SK-N-SH (cell line): Measurements from ENCODE around the gene PEA15. TPM values are rescaled to one million over a fixed set of nuclear protein-coding genes. Genes with fewer than 3 reads are reported as not detected.

Experiments
- CTCF ChIA-PET: fragments of 300-600, 350-600 bp; formaldehyde crosslinking; extraction: SDS; loops from one replicate; lab custom pipeline; 2021; lab: Yijun Ruan, JAX
- POLR2A ChIA-PET: fragments of 350-600 bp; sonication (Branson Sonifier 250); formaldehyde crosslinking; extraction: SDS; loops from one replicate; lab custom pipeline; 2020; ENCODE audit warnings: antibody characterized with exemption, inconsistent platforms; lab: Yijun Ruan, JAX
- DNase-seq: peaks from one replicate; pipeline ENCODE4 v3.0.0; 2012
- H2AFZ ChIP-seq: fragments of 200-600 bp; sonication (generic); 2 replicates; pipeline ENCODE4 v1.8.1; 2016; ENCODE audit warnings: antibody characterized with exemption, mild to moderate bottlenecking, low read depth
- H3F3A ChIP-seq: fragments of 200-600 bp; sonication (generic); replicated peaks from 2 replicates; pipeline ENCODE3; 2016; ENCODE audit warnings: antibody characterized with exemption, mild to moderate bottlenecking; ENCODE audit not compliant: insufficient read depth
- H3K27ac ChIP-seq, 2 experiments: fragments of 200-500 bp in 1 of 2; fragments of 200-600 bp in 1 of 2; sonication (Bioruptor generic) in 1 of 2; sonication (generic), shearing (Covaris generic) in 1 of 2; 2 replicates each; pipeline versions ENCODE4 v1.5.1 to v1.6.1; 2014 to 2016; ENCODE audit warnings: low read depth in 2 of 2, inconsistent platforms in 1 of 2, low read length in 1 of 2, mild to moderate bottlenecking in 1 of 2, mixed read lengths in 1 of 2
- H3K27me3 ChIP-seq: fragments of 200-600 bp; sonication (generic), shearing (Covaris generic); 2 replicates; pipeline ENCODE4 v1.6.1; 2016; ENCODE audit warnings: mixed run types; ENCODE audit not compliant: insufficient read depth
- H3K36me3 ChIP-seq, 2 experiments: fragments of 200-500 bp in 1 of 2; fragments of 200-600 bp in 1 of 2; sonication (Bioruptor generic) in 1 of 2; sonication (generic) in 1 of 2; replicated peaks in 1 of 2; 2 replicates each; pipeline versions ENCODE3 to v1.5.1; 2014 to 2016; ENCODE audit warnings: low read length in 1 of 2, mild to moderate bottlenecking in 1 of 2; ENCODE audit not compliant: insufficient read depth in 2 of 2, control insufficient read depth in 1 of 2
- H3K4me1 ChIP-seq, 2 experiments: fragments of 200-500 bp in 1 of 2; fragments of 200-600 bp in 1 of 2; sonication (Bioruptor generic) in 1 of 2; sonication (generic), shearing (Covaris generic) in 1 of 2; 2 replicates each; pipeline versions ENCODE4 v1.5.1 to v1.6.1; 2014 to 2016; ENCODE audit warnings: low read depth in 1 of 2, low read length in 1 of 2, mixed run types in 1 of 2; ENCODE audit not compliant: insufficient read depth in 2 of 2, control insufficient read depth in 1 of 2
- H3K4me2 ChIP-seq: fragments of 200-600 bp; sonication (generic), shearing (Covaris generic); 2 replicates; pipeline ENCODE4 v1.6.1; 2017; ENCODE audit warnings: mixed run types
- H3K4me3 ChIP-seq, 2 experiments: fragments of 200-500 bp in 1 of 2; fragments of 200-600 bp in 1 of 2; sonication (Bioruptor generic) in 1 of 2; sonication (generic), shearing (Covaris generic) in 1 of 2; 2 replicates each; pipeline versions ENCODE4 v1.5.1 to v1.8.1; 2014 to 2016; ENCODE audit warnings: low read depth in 2 of 2, inconsistent platforms in 1 of 2, low read length in 1 of 2, mild to moderate bottlenecking in 1 of 2, mixed read lengths in 1 of 2, moderate library complexity in 1 of 2
- H3K79me2 ChIP-seq: fragments of 200-600 bp; sonication (generic); 2 replicates; pipeline ENCODE4 v1.8.1; 2017; ENCODE audit warnings: mild to moderate bottlenecking; ENCODE audit not compliant: insufficient read depth
- H3K9ac ChIP-seq: fragments of 200-600 bp; sonication (generic); 2 replicates; pipeline ENCODE4 v1.6.1; 2017; ENCODE audit warnings: mixed run types
- H3K9me2 ChIP-seq: fragments of 200-600 bp; sonication (generic); 2 replicates; pipeline ENCODE4 v1.6.1; 2017; ENCODE audit warnings: mixed run types
- H3K9me3 ChIP-seq: fragments of 200-600 bp; sonication (generic); 2 replicates; pipeline ENCODE4 v1.6.1; 2017; ENCODE audit warnings: mixed run types, mild to moderate bottlenecking, moderate library complexity
- H4K20me1 ChIP-seq: fragments of 200-600 bp; sonication (generic); 2 replicates; pipeline ENCODE4 v1.6.1; 2017; ENCODE audit warnings: mild to moderate bottlenecking, mixed run types; ENCODE audit not compliant: insufficient read depth
- ELF1 ChIP-seq: IDR thresholded peaks from 2 replicates; pipeline ENCODE4 v1.4.0; 2012
- FOSL2 ChIP-seq: IDR thresholded peaks from 2 replicates; pipeline ENCODE4 v1.4.0; 2012; ENCODE audit warnings: low read depth, mild to moderate bottlenecking, moderate library complexity, borderline replicate concordance
- FOXJ3 ChIP-seq: sonication (generic); formaldehyde crosslinking; IDR thresholded peaks from 2 replicates; pipeline ENCODE4 v1.5.1; 2020; ENCODE audit warnings: mild to moderate bottlenecking, missing genetic modification reagents
- FOXM1 ChIP-seq: IDR thresholded peaks from 2 replicates; pipeline ENCODE4 v1.4.0; 2012; ENCODE audit warnings: low read depth, mild to moderate bottlenecking
- GABPA ChIP-seq: IDR thresholded peaks from 2 replicates; pipeline ENCODE4 v1.4.0; 2012; ENCODE audit warnings: low read depth, mild to moderate bottlenecking
- JUND ChIP-seq: IDR thresholded peaks from 2 replicates; pipeline ENCODE4 v1.4.0; 2012
- MEF2A ChIP-seq: IDR thresholded peaks from 2 replicates; pipeline ENCODE4 v1.4.0; 2012; ENCODE audit warnings: low read depth, borderline replicate concordance
- NFIC ChIP-seq: IDR thresholded peaks from 2 replicates; pipeline ENCODE4 v1.4.0; 2012; ENCODE audit warnings: borderline replicate concordance
- NRF1 ChIP-seq: IDR thresholded peaks from 2 replicates; pipeline ENCODE4 v1.6.1; 2012; ENCODE audit warnings: low read depth, mild to moderate bottlenecking, low read length
- POLR2AphosphoS5 ChIP-seq: IDR thresholded peaks from 2 replicates; pipeline ENCODE4 v1.6.1; 2012; ENCODE audit warnings: low read depth, low read length
- RAD21 ChIP-seq: IDR thresholded peaks from 2 replicates; pipeline ENCODE4 v1.6.1; 2012; ENCODE audit warnings: mild to moderate bottlenecking, low read length
- REST ChIP-seq: IDR thresholded peaks from 2 replicates; pipeline ENCODE4 v1.6.1; 2012; ENCODE audit warnings: mild to moderate bottlenecking, low read depth, low read length, moderate library complexity
- RXRA ChIP-seq: IDR thresholded peaks from 2 replicates; pipeline ENCODE4 v1.4.0; 2012; ENCODE audit warnings: low read depth, mild to moderate bottlenecking, borderline replicate concordance
- SMC3 ChIP-seq: IDR thresholded peaks from 2 replicates; pipeline ENCODE4 v1.6.1; 2012; ENCODE audit warnings: low read depth, low read length, improper control_type of control experiment
- TAF1 ChIP-seq: IDR thresholded peaks from 2 replicates; pipeline ENCODE4 v1.6.1; 2012; ENCODE audit warnings: low read depth, mild to moderate bottlenecking, low read length, moderate library complexity, borderline replicate concordance
- TEAD4 ChIP-seq: IDR thresholded peaks from 2 replicates; pipeline ENCODE4 v1.4.0; 2012; ENCODE audit warnings: mild to moderate bottlenecking, borderline replicate concordance; ENCODE audit not compliant: insufficient read depth
- USF2 ChIP-seq: fragments of 150-350 bp; IDR thresholded peaks from 2 replicates; pipeline ENCODE4 v1.6.1; 2017; ENCODE audit warnings: antibody characterized with exemption, low read length, low read depth, borderline replicate concordance
- WGBS: methylation state at CpG from one replicate; pipeline ENCODE4 v1.1.6; 2017; ENCODE audit warnings: low lambda C conversion rate; 5-methylcytosine and 5-hydroxymethylcytosine counted together
- polyA plus RNA-seq, 3 experiments: library from polyadenylated mRNA; depleted of rRNA; stranded (reverse); fragments of >200 nt; gene quantifications; 2 replicates each; pipeline ENCODE4 v1.2.3, GENCODE V29; 2012
- TF ChIP-seq, protein P1 (sequence below): IDR thresholded peaks from 2 replicates; pipeline ENCODE4 v1.4.0; 2012; ENCODE audit warnings: low read depth

Gene PEA15
- polyA plus RNA-seq, 1 of the 3 experiments (the other 2 are of a cell fraction) = 322 TPM

- CTCF ChIA-PET = interaction anchor here (1.3 to 2.8 kb wide), 3 partner anchors 21 to 120 kb away, joined by 3 to 10 read pairs (median 7); no protein-coding TSS in a partner anchor
Measured at GRCh38 chr1:160171980-160172379, 33.2 kb upstream of the PEA15 start.

More at GRCh38 chr1:160171980-160172379, 33.2 kb upstream of the PEA15 start:
- WGBS = 61% methylated on average over 9 of the region's 9 CpGs
- no peaks in the 10 kb centered on the region for H3K4me1 ChIP-seq
- no peak overlapping the region for H3K4me3 ChIP-seq
- no peaks in the 10 kb centered on the region for H3K36me3 ChIP-seq
- POLR2A ChIA-PET = no interaction called here
- no peak overlapping the region for H3K27ac ChIP-seq
- no peak for DNase-seq
- no peak overlapping the region for H3K9ac ChIP-seq
- no peaks in the 10 kb centered on the region for H3K79me2 ChIP-seq
- no peak overlapping the region for H2AFZ ChIP-seq
- H4K20me1 ChIP-seq = no peaks in the 10 kb centered on the region
- H3F3A ChIP-seq = no peaks in the 10 kb centered on the region
- no peaks in the 10 kb centered on the region for H3K9me2 ChIP-seq
- TF ChIP-seq USF2 (no peak), JUND (no peak), POLR2AphosphoS5 (no peak), TAF1 (no peak), MEF2A (no peak), NRF1 (no peak), RAD21 (no peak), FOSL2 (no peak), ELF1 (no peak), REST (no peak), GABPA (no peak), NFIC (no peak), FOXJ3 (CRISPR knock-in tag) (no peak), RXRA (no peak), TEAD4 (no peak), FOXM1 (no peak), SMC3 (no peak)
- TF ChIP-seq, protein P1, sequence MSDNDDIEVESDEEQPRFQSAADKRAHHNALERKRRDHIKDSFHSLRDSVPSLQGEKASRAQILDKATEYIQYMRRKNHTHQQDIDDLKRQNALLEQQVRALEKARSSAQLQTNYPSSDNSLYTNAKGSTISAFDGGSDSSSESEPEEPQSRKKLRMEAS = no peak
- H3K27me3 ChIP-seq = no peaks in the 10 kb centered on the region; the same call in 1 of the 2 replicates
- H3K4me2 ChIP-seq = no peak overlapping the region
- no peaks in the 10 kb centered on the region for H3K9me3 ChIP-seq
